ENCODE measurements around the gene LHFPL4. TPM values are rescaled to one million over a fixed set of nuclear protein-coding genes. Genes with fewer than 3 reads are reported as not detected.
A peak's percentile ranks its signal among the peaks of the same experiment; 100 is the strongest.
"Not testable (repeated sequence)": the region's sequence is repeated elsewhere in the genome, so short reads cannot be mapped to it uniquely, and the experiment has no call there.

The LHFPL4 gene
- total RNA-seq, 1 donor from 2014 or later = not detected

- intact Hi-C loops (cut with micrococcal nuclease) = no loop called here
- H3K36me3 Mint-ChIP-seq (ENCODE audit: low read depth) = no peaks in the 10 kb centered on the region
Observed at GRCh38 chr3:9563851-9564250, 10.2 kb upstream of the LHFPL4 start.

GRCh38 chr3:9560056-9560455, 6.4 kb upstream of the LHFPL4 start:
- not testable (repeated sequence) for H3K4me1 Mint-ChIP-seq

More at GRCh38 chr3:9563851-9564250, 10.2 kb upstream of the LHFPL4 start:
- H3K9me3 Mint-ChIP-seq = no peaks in the 10 kb centered on the region
- no peak overlapping the region for H3K27ac Mint-ChIP-seq
- no peaks in the 10 kb centered on the region for H3K4me1 Mint-ChIP-seq
- H3K4me3 Mint-ChIP-seq = no peak overlapping the region
- DNase-seq = no peak
- peaks cover 4% of the 10 kb centered on the region for H3K27me3 Mint-ChIP-seq

GRCh38 chr3:9553948-9554513, 409 bp upstream of the LHFPL4 start:
- Mint-ChIP-seq H3K36me3 (ENCODE audit: low read depth) (no peaks in the 10 kb centered on the region), H3K4me1 (peaks cover 2% of the 10 kb centered on the region), H3K27me3 (peaks cover 38% of the 10 kb centered on the region), H3K4me3 (no peak overlapping the region), H3K9me3 (peaks cover 14% of the 10 kb centered on the region), H3K27ac (no peak overlapping the region)
- DNase-seq = no peak
- intact Hi-C loops (cut with micrococcal nuclease) = no loop called here

More at GRCh38 chr3:9560056-9560455, 6.4 kb upstream of the LHFPL4 start:
- peaks cover 13% of the 10 kb centered on the region for H3K27me3 Mint-ChIP-seq
- H3K36me3 Mint-ChIP-seq (ENCODE audit: low read depth); intact Hi-C loops (cut with micrococcal nuclease); H3K9me3 Mint-ChIP-seq; H3K27ac Mint-ChIP-seq; H3K4me3 Mint-ChIP-seq; DNase-seq: not testable (repeated sequence)

- Mint-ChIP-seq H3K36me3 (ENCODE audit: low read depth) (no peaks in the 10 kb centered on the region), H3K27ac (no peak overlapping the region), H3K4me1 (peaks cover 2% of the 10 kb centered on the region), H3K9me3 (peaks cover 14% of the 10 kb centered on the region), H3K27me3 (peaks cover 37% of the 10 kb centered on the region), H3K4me3 (no peak overlapping the region)
- DNase-seq = peak; percentile 87
- intact Hi-C loops (cut with micrococcal nuclease) = no loop called here
Observed at GRCh38 chr3:9552252-9552999, 1.2 kb downstream of the LHFPL4 start.

GRCh38 chr3:9550999-9551398, 2.6 kb downstream of the LHFPL4 start:
- intact Hi-C loops (cut with micrococcal nuclease) = no loop called here
- Mint-ChIP-seq H3K4me1 (peaks cover 2% of the 10 kb centered on the region), H3K4me3 (no peak overlapping the region), H3K9me3 (peaks cover 14% of the 10 kb centered on the region), H3K36me3 (ENCODE audit: low read depth) (no peaks in the 10 kb centered on the region), H3K27me3 (peaks cover 35% of the 10 kb centered on the region), H3K27ac (no peak overlapping the region)
- DNase-seq = no peak

GRCh38 chr3:9549600-9549999, 4.0 kb downstream of the LHFPL4 start:
- H3K27ac Mint-ChIP-seq = no peak overlapping the region
- intact Hi-C loops (cut with micrococcal nuclease) = no loop called here
- peaks cover 27% of the 10 kb centered on the region for H3K27me3 Mint-ChIP-seq
- no peak for DNase-seq
- H3K36me3 Mint-ChIP-seq (ENCODE audit: low read depth) = no peaks in the 10 kb centered on the region
- peaks cover 14% of the 10 kb centered on the region for H3K9me3 Mint-ChIP-seq
- peaks cover 2% of the 10 kb centered on the region for H3K4me1 Mint-ChIP-seq
- H3K4me3 Mint-ChIP-seq = no peak overlapping the region

GRCh38 chr3:9548991-9549390, 4.6 kb downstream of the LHFPL4 start:
- Mint-ChIP-seq H3K27ac (no peak overlapping the region), H3K4me3 (no peak overlapping the region), H3K9me3 (peaks cover 14% of the 10 kb centered on the region), H3K36me3 (ENCODE audit: low read depth) (no peaks in the 10 kb centered on the region), H3K27me3 (peaks cover 24% of the 10 kb centered on the region), H3K4me1 (peaks cover 2% of the 10 kb centered on the region)
- intact Hi-C loops (cut with micrococcal nuclease) = no loop called here
- DNase-seq = no peak

- Mint-ChIP-seq H3K4me1 (no peaks in the 10 kb centered on the region), H3K9me3 (no peaks in the 10 kb centered on the region)
- intact Hi-C loops (cut with micrococcal nuclease) = no loop called here
Observed at GRCh38 chr3:9542182-9542581, 11.4 kb downstream of the LHFPL4 start.

GRCh38 chr3:9536212-9536611, 17.4 kb downstream of the LHFPL4 start:
- Mint-ChIP-seq H3K4me1 (no peaks in the 10 kb centered on the region), H3K27me3 (peaks cover 4% of the 10 kb centered on the region), H3K4me3 (no peak overlapping the region), H3K36me3 (ENCODE audit: low read depth) (no peaks in the 10 kb centered on the region), H3K9me3 (no peaks in the 10 kb centered on the region), H3K27ac (no peak overlapping the region)
- intact Hi-C loops (cut with micrococcal nuclease) = no loop called here
- no peak for DNase-seq

More at GRCh38 chr3:9542182-9542581, 11.4 kb downstream of the LHFPL4 start:
- Mint-ChIP-seq H3K36me3 (ENCODE audit: low read depth) (no peaks in the 10 kb centered on the region), H3K27ac (no peak overlapping the region), H3K27me3 (peaks cover 7% of the 10 kb centered on the region), H3K4me3 (no peak overlapping the region)
- DNase-seq = no peak

- no peak overlapping the region for H3K27ac Mint-ChIP-seq
- no peak for DNase-seq
- intact Hi-C loops (cut with micrococcal nuclease) = no loop called here
- no peak overlapping the region for H3K4me3 Mint-ChIP-seq
- H3K27me3 Mint-ChIP-seq = peaks cover 4% of the 10 kb centered on the region
- no peaks in the 10 kb centered on the region for H3K4me1 Mint-ChIP-seq
- H3K36me3 Mint-ChIP-seq (ENCODE audit: low read depth) = no peaks in the 10 kb centered on the region
- no peaks in the 10 kb centered on the region for H3K9me3 Mint-ChIP-seq
Observed at GRCh38 chr3:9534429-9534828, 19.2 kb downstream of the LHFPL4 start.

GRCh38 chr3:9525078-9525477, 28.5 kb downstream of the LHFPL4 start:
- no peaks in the 10 kb centered on the region for H3K36me3 Mint-ChIP-seq (ENCODE audit: low read depth)
- H3K27me3 Mint-ChIP-seq = peaks cover 31% of the 10 kb centered on the region
- no peaks in the 10 kb centered on the region for H3K4me1 Mint-ChIP-seq
- no peak for DNase-seq
- intact Hi-C loops (cut with micrococcal nuclease) = no loop called here
- H3K9me3 Mint-ChIP-seq = no peaks in the 10 kb centered on the region
- H3K4me3 Mint-ChIP-seq = no peak overlapping the region
- H3K27ac Mint-ChIP-seq = no peak overlapping the region

- intact Hi-C loops (cut with micrococcal nuclease) = no loop called here
- no peak overlapping the region for H3K4me3 Mint-ChIP-seq
- H3K27me3 Mint-ChIP-seq = peaks cover 11% of the 10 kb centered on the region
- no peak for DNase-seq
- H3K4me1 Mint-ChIP-seq = no peaks in the 10 kb centered on the region
- H3K9me3 Mint-ChIP-seq = no peaks in the 10 kb centered on the region
- H3K27ac Mint-ChIP-seq = no peak overlapping the region
- H3K36me3 Mint-ChIP-seq (ENCODE audit: low read depth) = no peaks in the 10 kb centered on the region
Observed at GRCh38 chr3:9514956-9515355, 38.7 kb downstream of the LHFPL4 start.

- no peak for DNase-seq
- no peaks in the 10 kb centered on the region for H3K4me1 Mint-ChIP-seq
- no peak overlapping the region for H3K4me3 Mint-ChIP-seq
- peaks cover 13% of the 10 kb centered on the region for H3K27me3 Mint-ChIP-seq
- no peak overlapping the region for H3K27ac Mint-ChIP-seq
- H3K36me3 Mint-ChIP-seq (ENCODE audit: low read depth) = no peaks in the 10 kb centered on the region
- intact Hi-C loops (cut with micrococcal nuclease) = no loop called here
- no peaks in the 10 kb centered on the region for H3K9me3 Mint-ChIP-seq
Observed at GRCh38 chr3:9514306-9514705, 39.3 kb downstream of the LHFPL4 start.

GRCh38 chr3:9512456-9513045, 41.1 kb downstream of the LHFPL4 start:
- intact Hi-C loops (cut with micrococcal nuclease) = no loop called here
- Mint-ChIP-seq H3K9me3 (no peaks in the 10 kb centered on the region), H3K36me3 (ENCODE audit: low read depth) (no peaks in the 10 kb centered on the region), H3K27ac (no peak overlapping the region), H3K27me3 (peaks cover 17% of the 10 kb centered on the region), H3K4me1 (no peaks in the 10 kb centered on the region), H3K4me3 (no peak overlapping the region)
- DNase-seq = no peak
